Gastrocnemius medialis (tissue), 4 donors: ENCODE measurements around the gene NR4A1.

ENCODE experiments used
- CTCF ChIP-seq, 5 experiments: fragments of 450-650 bp in 3 of 5; fragments of 200-600 bp in 2 of 5; sonication (generic) in 2 of 5; IDR thresholded peaks in 4 of 5; conservative IDR thresholded peaks in 1 of 5; 1 replicate in 4 of 5; 2 replicates in 1 of 5; pipeline ENCODE4 v1.5.1; 2016 to 2019; ENCODE audit warnings: antibody characterized with exemption in 5 of 5, mild to moderate bottlenecking in 3 of 5, moderate library complexity in 3 of 5
- POLR2A ChIP-seq, 2 donors: fragments of 450-650 bp; IDR thresholded peaks; one replicate each; pipeline ENCODE4 v1.6.1; 2017; ENCODE audit warnings: antibody characterized with exemption in 2 of 2, mild to moderate bottlenecking in 2 of 2, moderate library complexity in 2 of 2

DNA sequence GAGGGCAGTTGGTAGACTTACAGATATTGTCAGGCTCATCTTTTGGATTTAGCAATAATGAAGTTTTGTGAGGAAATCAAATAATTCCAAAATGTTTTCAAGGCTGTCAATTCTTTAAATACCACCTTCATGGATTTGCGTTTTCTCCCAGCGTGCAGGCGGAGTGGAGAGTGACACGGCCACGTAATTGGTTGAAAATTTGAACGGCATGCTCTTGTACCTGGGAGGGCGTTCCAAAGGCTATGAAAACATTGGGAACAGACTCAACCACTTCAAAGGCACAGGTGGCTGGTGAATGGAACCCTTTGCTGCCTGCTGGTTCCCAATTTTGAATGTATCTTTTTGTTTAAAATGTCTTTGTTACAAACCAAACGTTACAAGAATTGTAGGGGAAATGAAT lies 40.6 kb downstream of the NR4A1 start:
- TF ChIP-seq POLR2A (IDR thresholded peaks at IDR 0.05) (no peak), CTCF (IDR thresholded peaks at IDR 0.05 in 4 of 5, conservative IDR thresholded peaks at IDR 0.05 in 1 of 5) (no peak)
